Muscle of leg (tissue), 11 donors: ENCODE results near the gene ANK2. TPM values are rescaled to one million over a fixed set of nuclear protein-coding genes. Genes with fewer than 3 reads are reported as not detected.

Source experiments
- DNase-seq: peaks from one replicate; pipeline ENCODE4 v3.0.0; 2013
- H3K27ac ChIP-seq: one replicate; pipeline ENCODE4 v1.5.1; 2013; ENCODE audit warnings: mild to moderate bottlenecking, low read length, control low read depth
- H3K27me3 ChIP-seq: one replicate; pipeline ENCODE4 v1.6.1; 2013; ENCODE audit warnings: low read length; ENCODE audit not compliant: control insufficient read depth, insufficient read depth
- H3K36me3 ChIP-seq: one replicate; pipeline ENCODE4 v1.6.1; 2013; ENCODE audit warnings: low read length; ENCODE audit not compliant: control insufficient read depth, insufficient read depth
- H3K4me1 ChIP-seq: one replicate; pipeline ENCODE4 v1.6.1; 2013; ENCODE audit warnings: low read length; ENCODE audit not compliant: control insufficient read depth, insufficient read depth
- H3K4me3 ChIP-seq: one replicate; pipeline ENCODE4 v1.5.1; 2013; ENCODE audit warnings: low read length, control low read depth
- H3K9me3 ChIP-seq: replicated peaks from 2 replicates; pipeline ENCODE4 v1.6.1; 2013; ENCODE audit warnings: low read depth, low read length; ENCODE audit not compliant: control insufficient read depth
- WGBS: methylation state at CpG from one replicate; pipeline ENCODE4 v1.1.5; 2013; ENCODE audit warnings: missing lambda C conversion rate; ENCODE audit not compliant: insufficient coverage; 5-methylcytosine and 5-hydroxymethylcytosine counted together
- polyA plus RNA-seq, 8 donors: library from polyadenylated mRNA; unstranded; fragments of 120-200 nt; gene quantifications; one replicate each; pipeline versions ENCODE4 v1.2.1 to v1.2.3, GENCODE V29; 2013; ENCODE audit warnings: inconsistent platforms in 1 of 8, low replicate concordance in 1 of 8; ENCODE audit not compliant: insufficient read length in 8 of 8, insufficient read depth in 1 of 8
- total RNA-seq: library from RNA; stranded (reverse); fragments of 120-200 nt; gene quantifications from one replicate; pipeline ENCODE4 v1.2.4, GENCODE V29; 2013

ANK2 gene
- total and polyA plus RNA-seq, 9 donors: 160 to 285 (median 233) TPM

DNA sequence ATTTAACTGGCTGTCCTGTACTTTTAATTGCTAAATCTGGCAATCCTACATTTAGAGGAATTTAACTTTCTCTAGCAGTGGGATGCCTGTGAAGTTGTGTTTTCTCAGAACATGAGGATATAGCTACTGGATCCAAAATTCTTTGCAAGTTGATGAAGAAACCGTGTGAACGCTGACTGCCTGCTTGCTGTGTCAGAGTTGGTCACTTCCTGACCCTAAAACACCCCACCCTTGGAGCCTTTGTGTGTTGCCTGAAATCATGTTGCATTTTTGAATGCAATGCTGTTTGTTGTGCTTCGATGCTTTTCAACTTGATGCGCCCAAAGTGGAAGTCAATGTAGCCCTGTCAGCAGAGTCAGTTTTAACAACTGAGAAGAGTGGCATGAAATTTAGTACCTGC lies 211.2 kb downstream of the ANK2 start:
- H3K36me3 ChIP-seq: peaks cover 18% of the 10 kb centered on the region

DNA sequence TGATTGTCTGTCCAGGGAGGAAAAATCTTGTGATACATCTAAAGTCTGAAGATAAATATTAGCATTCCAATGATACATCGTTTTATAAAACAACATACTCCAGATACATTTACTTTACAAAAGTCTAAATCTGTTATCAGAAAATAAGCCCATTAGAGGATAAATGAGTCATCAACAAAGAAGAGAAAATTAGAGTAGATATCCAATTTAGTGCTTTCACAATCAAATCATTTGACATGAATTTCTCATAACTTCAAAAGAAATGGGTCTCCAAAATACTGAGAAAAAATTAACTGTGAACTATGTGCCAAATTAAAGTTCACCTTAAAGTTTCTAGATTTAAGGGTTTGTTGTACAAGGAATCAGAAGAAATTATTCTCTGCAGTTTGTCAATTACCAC lies 213.8 kb downstream of the ANK2 start:
- Histone ChIP-seq H3K36me3 (peaks cover 12% of the 10 kb centered on the region), H3K27me3 (no peaks in the 10 kb centered on the region), H3K9me3 (no peaks in the 10 kb centered on the region), H3K4me1 (no peaks in the 10 kb centered on the region), H3K4me3 (no peak overlapping the region), H3K27ac (no peak overlapping the region)
- no CpG with 5 or more reads among the region's 1 CpG for WGBS
- DNase-seq: no peak

More for the DNA sequence above, 211.2 kb downstream of the ANK2 start:
- H3K27ac ChIP-seq: no peak overlapping the region
- no peak overlapping the region for H3K4me3 ChIP-seq
- no peaks in the 10 kb centered on the region for H3K4me1 ChIP-seq
- no peaks in the 10 kb centered on the region for H3K27me3 ChIP-seq
- WGBS: 100% methylated on average over 2 of the region's 4 CpGs
- H3K9me3 ChIP-seq: no peaks in the 10 kb centered on the region
- no peak for DNase-seq

DNA sequence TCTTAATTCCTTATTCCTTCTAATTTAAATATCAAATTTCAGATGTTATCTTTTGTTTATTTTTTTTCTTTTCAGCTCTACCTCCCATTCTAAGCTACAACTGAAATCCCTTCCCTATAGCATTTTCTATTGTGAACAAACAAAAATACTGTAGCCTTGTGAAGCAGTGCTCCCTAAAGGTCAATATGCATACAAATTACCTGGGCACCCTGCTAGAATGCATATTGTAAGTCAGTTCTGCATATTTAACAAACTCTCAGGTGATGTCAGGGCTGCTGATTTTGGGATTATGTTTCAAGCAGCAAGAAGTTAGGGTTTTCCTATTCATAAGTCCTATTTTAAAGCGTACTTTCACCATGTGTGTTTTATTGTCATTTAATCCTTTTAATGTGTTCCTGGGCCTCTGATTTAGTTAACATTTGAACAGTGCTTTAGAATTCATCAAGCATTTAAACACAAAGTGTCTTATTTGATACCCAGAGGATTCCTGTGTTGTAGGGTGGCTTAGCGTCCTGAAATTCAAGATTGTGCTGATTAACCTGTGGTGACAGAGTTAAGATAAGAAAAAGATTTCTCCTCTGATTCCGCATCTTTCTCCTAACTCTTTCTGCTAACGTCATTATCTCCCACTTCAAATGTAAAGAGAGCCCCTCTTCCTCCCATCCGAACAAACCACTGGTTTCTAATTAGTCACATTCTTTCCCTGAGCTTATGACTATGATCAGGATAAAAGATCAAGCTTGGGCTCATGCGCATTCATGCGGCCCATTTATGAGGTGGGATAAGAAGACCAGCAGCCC lies 221.3 kb downstream of the ANK2 start:
- 80% methylated on average over 1 of the region's 7 CpGs for WGBS
- DNase-seq: no peak
- Histone ChIP-seq H3K36me3 (peaks cover 6% of the 10 kb centered on the region), H3K4me3 (no peak overlapping the region), H3K27me3 (no peaks in the 10 kb centered on the region), H3K27ac (no peak overlapping the region), H3K9me3 (no peaks in the 10 kb centered on the region), H3K4me1 (no peaks in the 10 kb centered on the region)

DNA sequence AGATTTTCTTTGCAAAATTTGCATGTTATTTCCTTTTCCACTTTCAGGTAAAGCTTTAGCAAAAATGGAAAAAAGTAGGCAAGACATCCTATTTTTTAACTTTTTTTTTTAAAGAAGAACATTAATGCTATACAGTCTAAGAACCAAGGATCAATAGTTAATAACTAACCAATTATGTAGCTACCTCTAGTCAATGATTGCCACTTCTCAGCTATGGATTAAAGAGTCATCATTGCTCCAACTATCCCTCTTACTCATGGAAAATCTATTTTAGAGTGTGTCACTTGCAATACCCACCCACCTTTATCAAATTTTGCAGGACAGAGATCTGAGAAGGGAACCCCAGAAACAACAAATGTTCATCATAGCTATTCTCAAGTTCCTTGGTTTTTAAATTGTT lies 223.1 kb downstream of the ANK2 start:
- no peak for DNase-seq
- Histone ChIP-seq H3K4me1 (peaks cover 2% of the 10 kb centered on the region), H3K4me3 (no peak overlapping the region), H3K27ac (no peak overlapping the region), H3K27me3 (no peaks in the 10 kb centered on the region), H3K36me3 (peaks cover 6% of the 10 kb centered on the region), H3K9me3 (no peaks in the 10 kb centered on the region)

GRCh38 chr4:113273721-113274220 lies 224.3 kb downstream of the ANK2 start:
- peak overlapping the region; percentile 53 for H3K27ac ChIP-seq

GRCh38 chr4:113276464-113277170 lies 227.2 kb downstream of the ANK2 start:
- DNase-seq: peak; percentile 90
- H3K9me3 ChIP-seq: no peaks in the 10 kb centered on the region
- peaks cover 4% of the 10 kb centered on the region for H3K4me1 ChIP-seq
- no peak overlapping the region for H3K4me3 ChIP-seq
- peaks cover 6% of the 10 kb centered on the region for H3K36me3 ChIP-seq
- WGBS: no CpG with 5 or more reads among the region's 7 CpGs
- H3K27ac ChIP-seq: peak overlapping the region; percentile 81
- H3K27me3 ChIP-seq: no peaks in the 10 kb centered on the region

More at GRCh38 chr4:113273721-113274220, 224.3 kb downstream of the ANK2 start:
- no peaks in the 10 kb centered on the region for H3K9me3 ChIP-seq
- peaks cover 6% of the 10 kb centered on the region for H3K36me3 ChIP-seq
- H3K27me3 ChIP-seq: no peaks in the 10 kb centered on the region
- H3K4me3 ChIP-seq: no peak overlapping the region
- peak; percentile 89 for DNase-seq
- H3K4me1 ChIP-seq: peaks cover 4% of the 10 kb centered on the region

GRCh38 chr4:113278324-113278934 lies 229.0 kb downstream of the ANK2 start:
- Histone ChIP-seq H3K4me3 (no peak overlapping the region), H3K36me3 (peaks cover 10% of the 10 kb centered on the region), H3K9me3 (no peaks in the 10 kb centered on the region), H3K4me1 (peaks cover 4% of the 10 kb centered on the region), H3K27me3 (no peaks in the 10 kb centered on the region), H3K27ac (no peak overlapping the region)
- DNase-seq: peak; percentile 91
- WGBS: 5% methylated on average over 2 of the region's 8 CpGs

- Histone ChIP-seq H3K4me1 (peaks cover 3% of the 10 kb centered on the region), H3K36me3 (peaks cover 29% of the 10 kb centered on the region), H3K9me3 (no peaks in the 10 kb centered on the region), H3K27ac (no peak overlapping the region), H3K4me3 (no peak overlapping the region), H3K27me3 (no peaks in the 10 kb centered on the region)
- 40% methylated on average over 1 of the region's 4 CpGs for WGBS
- DNase-seq: no peak
These were observed 236.0 kb downstream of the ANK2 start for GRCh38 chr4:113285501-113285900.

GRCh38 chr4:113288257-113288656 lies 238.8 kb downstream of the ANK2 start:
- no CpG with 5 or more reads among the region's 2 CpGs for WGBS
- DNase-seq: no peak
- H3K36me3 ChIP-seq: peaks cover 28% of the 10 kb centered on the region

GRCh38 chr4:113288696-113289095 lies 239.2 kb downstream of the ANK2 start:
- no peak overlapping the region for H3K4me3 ChIP-seq
- H3K9me3 ChIP-seq: no peaks in the 10 kb centered on the region
- no peaks in the 10 kb centered on the region for H3K27me3 ChIP-seq
- no peak overlapping the region for H3K27ac ChIP-seq
- 32% methylated on average over 2 of the region's 4 CpGs for WGBS
- DNase-seq: no peak
- peaks cover 30% of the 10 kb centered on the region for H3K36me3 ChIP-seq
- H3K4me1 ChIP-seq: peaks cover 12% of the 10 kb centered on the region

More at GRCh38 chr4:113288257-113288656, 238.8 kb downstream of the ANK2 start:
- Histone ChIP-seq H3K27ac (no peak overlapping the region), H3K4me1 (peaks cover 12% of the 10 kb centered on the region), H3K27me3 (no peaks in the 10 kb centered on the region), H3K4me3 (no peak overlapping the region), H3K9me3 (no peaks in the 10 kb centered on the region)
